ENCODE results near the gene BNIP2.

The BNIP2 gene

DNA sequence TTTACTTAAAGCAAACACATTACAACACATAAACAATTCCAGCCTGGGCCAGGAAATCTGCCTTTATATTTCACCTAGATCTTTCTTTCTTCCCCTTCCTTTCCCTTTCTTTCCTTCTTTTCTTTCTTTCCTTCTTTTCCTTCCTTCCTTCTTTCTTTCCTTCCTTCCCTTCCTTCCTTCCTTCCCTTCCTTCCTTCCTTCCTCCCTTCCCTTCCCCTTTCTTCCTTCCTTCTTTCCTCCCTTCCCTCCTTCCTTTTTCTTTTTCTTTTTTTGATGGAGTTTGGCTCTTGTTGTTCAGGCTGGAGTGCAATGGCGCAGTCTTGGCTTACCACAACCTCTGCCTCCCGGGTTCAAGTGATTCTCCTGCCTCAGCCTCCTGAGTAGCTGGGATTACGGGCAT, 24.1 kb upstream of the BNIP2 start:
- Histone ChIP-seq H2BK120ac (ENCODE audit: insufficient read depth, low read length, poor library complexity) (no peak overlapping the region), H3K27ac (ENCODE audit: low read depth, low read length) (no peak overlapping the region), H2BK12ac (ENCODE audit: low read length) (no peak overlapping the region), H2BK5ac (ENCODE audit: low read depth, low read length, poor library complexity) (no peak overlapping the region), H3K18ac (ENCODE audit: low read length) (no peak overlapping the region), H2AK5ac (ENCODE audit: low read length) (no peak overlapping the region), H3K4ac (ENCODE audit: low read depth, low read length) (no peak overlapping the region), H3K27me3 (ENCODE audit: insufficient read depth, low read length) (no peaks in the 10 kb centered on the region), H3K9ac (ENCODE audit: low read length) (no peak overlapping the region), H3K14ac (ENCODE audit: low read length) (no peak overlapping the region), H3K4me3 (ENCODE audit: low read depth, low read length) (no peak overlapping the region), H3K4me1 (ENCODE audit: control insufficient read depth in 1 of 2, insufficient read depth in 2 of 2, low read length in 2 of 2) (no peaks in the 10 kb centered on the region), H4K8ac (ENCODE audit: low read depth, low read length) (no peak overlapping the region), H3K79me2 (ENCODE audit: control insufficient read depth, insufficient read depth, low read length, poor library complexity) (no peaks in the 10 kb centered on the region), H4K91ac (ENCODE audit: low read depth, low read length) (no peak overlapping the region), H2AFZ (ENCODE audit: insufficient read depth, low read length, poor library complexity) (no peak overlapping the region), H3K23ac (ENCODE audit: low read length) (no peak overlapping the region), H3K4me2 (ENCODE audit: low read length) (no peak overlapping the region), H3K9me3 (ENCODE audit: insufficient read depth, low read depth, low read length) (no peaks in the 10 kb centered on the region), H3K79me1 (ENCODE audit: low read length) (no peaks in the 10 kb centered on the region), H3K36me3 (ENCODE audit: control insufficient read depth in 1 of 2, insufficient read depth in 2 of 2, low read length in 2 of 2) (no peaks in the 10 kb centered on the region), H4K12ac (ENCODE audit: low read depth, low read length) (no peak overlapping the region)
- WGBS (ENCODE audit: extremely low coverage, insufficient coverage, insufficient read length): no CpG with 5 or more reads among the region's 3 CpGs
- DNase-seq: no peak

DNA sequence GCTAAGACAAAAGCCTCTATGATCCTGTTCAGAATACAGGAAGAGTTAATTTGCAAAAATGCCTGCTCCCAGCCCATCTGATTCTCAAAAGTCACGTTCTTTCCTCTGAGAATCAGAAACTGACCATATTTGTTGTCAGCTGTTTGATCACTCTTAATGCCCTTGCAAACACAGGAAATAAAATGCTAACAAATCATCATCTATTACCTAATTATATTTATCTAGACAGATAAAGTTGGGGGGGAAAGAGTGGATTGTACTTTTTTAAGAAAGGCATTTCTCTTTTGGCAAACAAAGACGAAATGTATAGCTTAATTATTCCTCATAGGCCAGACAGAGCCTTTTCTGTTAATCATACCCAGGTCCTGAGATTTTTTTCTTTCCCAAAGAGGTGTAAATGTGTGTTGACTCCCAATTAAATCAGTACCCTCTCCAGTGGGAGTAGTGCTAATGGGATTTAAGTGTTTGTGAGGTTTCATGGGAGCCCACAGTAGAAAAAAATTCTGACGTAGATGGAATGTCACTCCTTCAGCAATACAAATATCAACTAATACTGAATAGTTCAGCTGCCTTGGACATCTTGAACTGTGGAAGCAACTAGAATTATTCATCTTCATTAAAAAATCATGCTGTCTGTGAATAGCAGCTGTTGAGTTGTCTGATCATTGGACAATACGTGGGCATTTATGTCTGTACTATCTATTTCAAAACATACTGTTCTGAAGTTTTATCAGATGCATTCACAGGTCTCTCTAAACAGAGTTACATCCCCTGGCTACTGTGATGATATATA, 22.5 kb upstream of the BNIP2 start:
- no peaks in the 10 kb centered on the region for H3K4me1 ChIP-seq (ENCODE audit: control insufficient read depth in 1 of 2, insufficient read depth in 2 of 2, low read length in 2 of 2)
- no peak for DNase-seq
- no peak overlapping the region for H3K4me3 ChIP-seq (ENCODE audit: low read depth, low read length)
- H2BK120ac ChIP-seq (ENCODE audit: insufficient read depth, low read length, poor library complexity): no peak overlapping the region
- no peak overlapping the region for H4K12ac ChIP-seq (ENCODE audit: low read depth, low read length)
- no peak overlapping the region for H3K23ac ChIP-seq (ENCODE audit: low read length)
- H2AFZ ChIP-seq (ENCODE audit: insufficient read depth, low read length, poor library complexity): no peak overlapping the region
- H3K27ac ChIP-seq (ENCODE audit: low read depth, low read length): no peak overlapping the region
- no peak overlapping the region for H3K18ac ChIP-seq (ENCODE audit: low read length)
- no peaks in the 10 kb centered on the region for H3K79me2 ChIP-seq (ENCODE audit: control insufficient read depth, insufficient read depth, low read length, poor library complexity)
- no peaks in the 10 kb centered on the region for H3K36me3 ChIP-seq (ENCODE audit: control insufficient read depth in 1 of 2, insufficient read depth in 2 of 2, low read length in 2 of 2)
- H3K79me1 ChIP-seq (ENCODE audit: low read length): no peaks in the 10 kb centered on the region
- no peak overlapping the region for H3K4ac ChIP-seq (ENCODE audit: low read depth, low read length)
- H4K91ac ChIP-seq (ENCODE audit: low read depth, low read length): no peak overlapping the region
- no peak overlapping the region for H3K9ac ChIP-seq (ENCODE audit: low read length)
- H4K8ac ChIP-seq (ENCODE audit: low read depth, low read length): no peak overlapping the region
- no peaks in the 10 kb centered on the region for H3K9me3 ChIP-seq (ENCODE audit: insufficient read depth, low read depth, low read length)
- no peak overlapping the region for H2AK5ac ChIP-seq (ENCODE audit: low read length)
- H2BK5ac ChIP-seq (ENCODE audit: low read depth, low read length, poor library complexity): no peak overlapping the region
- H2BK12ac ChIP-seq (ENCODE audit: low read length): no peak overlapping the region
- no peaks in the 10 kb centered on the region for H3K27me3 ChIP-seq (ENCODE audit: insufficient read depth, low read length)
- WGBS (ENCODE audit: extremely low coverage, insufficient coverage, insufficient read length): no CpG with 5 or more reads among the region's 4 CpGs
- H3K14ac ChIP-seq (ENCODE audit: low read length): no peak overlapping the region
- H3K4me2 ChIP-seq (ENCODE audit: low read length): no peak overlapping the region

DNA sequence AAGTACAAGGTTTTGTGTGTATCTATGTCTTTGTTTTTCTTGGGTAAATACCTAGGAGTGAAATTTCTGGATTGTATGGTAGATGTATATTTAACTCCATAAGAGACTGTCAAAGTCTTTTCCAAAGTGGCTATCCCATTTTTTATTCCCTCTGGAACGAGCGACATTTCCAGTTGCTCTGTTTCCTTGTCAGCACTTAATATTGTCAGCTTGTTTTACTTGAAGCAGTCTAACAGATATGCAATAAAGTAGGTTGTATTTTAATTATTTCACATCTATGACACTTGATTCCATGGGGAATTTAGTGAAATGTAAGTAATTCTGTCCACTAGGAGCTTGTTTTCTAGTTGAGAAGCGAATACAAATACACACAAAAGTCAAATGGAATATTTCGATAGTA, 18.5 kb upstream of the BNIP2 start:
- Histone ChIP-seq H3K79me1 (ENCODE audit: low read length) (no peaks in the 10 kb centered on the region), H3K18ac (ENCODE audit: low read length) (no peak overlapping the region), H3K36me3 (ENCODE audit: control insufficient read depth in 1 of 2, insufficient read depth in 2 of 2, low read length in 2 of 2) (no peaks in the 10 kb centered on the region), H4K12ac (ENCODE audit: low read depth, low read length) (no peak overlapping the region), H2AFZ (ENCODE audit: insufficient read depth, low read length, poor library complexity) (no peak overlapping the region), H3K27ac (ENCODE audit: low read depth, low read length) (no peak overlapping the region), H3K14ac (ENCODE audit: low read length) (no peak overlapping the region), H3K4me1 (ENCODE audit: control insufficient read depth in 1 of 2, insufficient read depth in 2 of 2, low read length in 2 of 2) (no peaks in the 10 kb centered on the region), H3K4ac (ENCODE audit: low read depth, low read length) (no peak overlapping the region), H3K4me2 (ENCODE audit: low read length) (no peak overlapping the region), H2BK12ac (ENCODE audit: low read length) (no peak overlapping the region), H3K9me3 (ENCODE audit: insufficient read depth, low read depth, low read length) (no peaks in the 10 kb centered on the region), H3K4me3 (ENCODE audit: low read depth, low read length) (no peak overlapping the region), H2BK5ac (ENCODE audit: low read depth, low read length, poor library complexity) (no peak overlapping the region), H3K9ac (ENCODE audit: low read length) (no peak overlapping the region), H2BK120ac (ENCODE audit: insufficient read depth, low read length, poor library complexity) (no peak overlapping the region), H2AK5ac (ENCODE audit: low read length) (no peak overlapping the region), H3K79me2 (ENCODE audit: control insufficient read depth, insufficient read depth, low read length, poor library complexity) (no peaks in the 10 kb centered on the region), H3K27me3 (ENCODE audit: insufficient read depth, low read length) (no peaks in the 10 kb centered on the region), H4K91ac (ENCODE audit: low read depth, low read length) (no peak overlapping the region), H4K8ac (ENCODE audit: low read depth, low read length) (no peak overlapping the region), H3K23ac (ENCODE audit: low read length) (no peak overlapping the region)
- DNase-seq: no peak
- WGBS (ENCODE audit: extremely low coverage, insufficient coverage, insufficient read length): no CpG with 5 or more reads among the region's 4 CpGs

DNA sequence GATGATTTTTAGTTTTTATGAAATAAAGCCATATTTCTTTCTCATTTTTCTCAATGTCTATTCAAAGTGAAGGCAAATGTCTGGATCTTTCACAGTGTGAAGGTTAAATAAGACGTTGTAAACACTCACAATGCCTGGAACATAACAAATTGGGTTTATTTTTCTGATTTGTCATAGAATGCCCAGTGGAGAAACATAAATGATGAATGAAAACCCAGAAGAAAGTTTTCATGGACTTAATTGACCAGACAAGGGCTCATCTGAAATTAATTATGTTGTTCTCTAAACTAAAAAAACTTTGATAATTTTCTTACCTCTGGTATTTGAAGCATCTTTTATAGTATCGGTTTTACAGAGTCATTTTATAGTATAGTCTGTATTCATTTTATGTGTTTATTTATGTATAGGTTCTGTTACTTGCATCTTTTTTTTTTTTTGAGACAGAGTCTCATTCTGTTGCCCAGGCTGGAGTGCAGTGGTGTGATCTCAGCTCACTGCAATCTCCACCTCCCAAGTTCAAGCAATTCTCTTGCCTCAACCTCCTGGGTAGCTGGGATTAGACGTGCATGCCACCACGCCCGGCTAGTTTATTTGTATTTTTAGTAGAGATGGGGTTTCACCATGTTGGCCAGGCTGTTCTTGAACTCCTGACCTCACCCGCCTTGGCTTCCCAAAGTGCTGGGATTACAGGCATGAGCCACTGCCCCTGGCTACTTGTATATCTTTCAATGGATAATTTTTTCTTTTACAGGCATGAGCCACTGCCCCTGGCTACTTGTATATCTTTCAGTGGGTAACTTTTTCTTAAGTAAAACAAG, 15.1 kb upstream of the BNIP2 start:
- Histone ChIP-seq H2BK5ac (ENCODE audit: low read depth, low read length, poor library complexity) (no peak overlapping the region), H4K91ac (ENCODE audit: low read depth, low read length) (no peak overlapping the region), H2BK12ac (ENCODE audit: low read length) (no peak overlapping the region), H3K27me3 (ENCODE audit: insufficient read depth, low read length) (no peaks in the 10 kb centered on the region), H3K14ac (ENCODE audit: low read length) (no peak overlapping the region), H3K9ac (ENCODE audit: low read length) (no peak overlapping the region), H3K18ac (ENCODE audit: low read length) (no peak overlapping the region), H2AK5ac (ENCODE audit: low read length) (no peak overlapping the region), H3K4me1 (ENCODE audit: control insufficient read depth in 1 of 2, insufficient read depth in 2 of 2, low read length in 2 of 2) (no peaks in the 10 kb centered on the region), H2BK120ac (ENCODE audit: insufficient read depth, low read length, poor library complexity) (no peak overlapping the region), H3K4me2 (ENCODE audit: low read length) (no peak overlapping the region), H2AFZ (ENCODE audit: insufficient read depth, low read length, poor library complexity) (no peak overlapping the region), H3K4me3 (ENCODE audit: low read depth, low read length) (no peak overlapping the region), H3K79me2 (ENCODE audit: control insufficient read depth, insufficient read depth, low read length, poor library complexity) (no peaks in the 10 kb centered on the region), H3K9me3 (ENCODE audit: insufficient read depth, low read depth, low read length) (no peaks in the 10 kb centered on the region), H3K4ac (ENCODE audit: low read depth, low read length) (no peak overlapping the region), H3K36me3 (ENCODE audit: control insufficient read depth in 1 of 2, insufficient read depth in 2 of 2, low read length in 2 of 2) (no peaks in the 10 kb centered on the region), H3K79me1 (ENCODE audit: low read length) (no peaks in the 10 kb centered on the region), H4K12ac (ENCODE audit: low read depth, low read length) (no peak overlapping the region), H4K8ac (ENCODE audit: low read depth, low read length) (no peak overlapping the region), H3K27ac (ENCODE audit: low read depth, low read length) (no peak overlapping the region), H3K23ac (ENCODE audit: low read length) (no peak overlapping the region)
- DNase-seq: no peak
- no CpG with 5 or more reads among the region's 6 CpGs for WGBS (ENCODE audit: extremely low coverage, insufficient coverage, insufficient read length)
